HCEC 1CT (cell line): ENCODE measurements around the gene CDC42BPA.
A peak's percentile ranks its signal among the peaks of the same experiment; 100 is the strongest.
"Not testable (repeated sequence)": the region's sequence is repeated elsewhere in the genome, so short reads cannot be mapped to it uniquely, and the experiment has no call there.

Source experiments
- DNase-seq: peaks from one replicate; pipeline ENCODE4 v3.0.0-alpha.2; 2017

Gene CDC42BPA

DNA sequence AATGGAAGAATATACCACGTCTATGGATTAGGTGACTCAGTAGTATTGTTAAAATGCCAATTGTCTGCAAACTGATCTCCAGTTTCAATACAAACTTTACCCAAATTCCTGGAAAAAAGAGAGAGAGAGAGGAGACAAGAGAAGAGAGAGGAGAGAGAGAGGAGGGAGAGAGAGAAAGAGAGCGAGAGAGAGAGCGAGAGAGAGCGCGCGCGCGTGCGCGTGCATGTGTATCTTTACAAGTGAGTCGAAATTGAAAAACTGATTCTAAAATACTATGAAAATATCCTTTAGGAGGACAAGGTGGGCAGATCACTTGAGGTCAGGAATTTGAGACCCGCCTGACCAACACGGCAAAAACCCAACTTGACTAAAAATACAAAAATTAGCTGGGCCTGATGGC, 65.2 kb downstream of the CDC42BPA start:
- no peak for DNase-seq

DNA sequence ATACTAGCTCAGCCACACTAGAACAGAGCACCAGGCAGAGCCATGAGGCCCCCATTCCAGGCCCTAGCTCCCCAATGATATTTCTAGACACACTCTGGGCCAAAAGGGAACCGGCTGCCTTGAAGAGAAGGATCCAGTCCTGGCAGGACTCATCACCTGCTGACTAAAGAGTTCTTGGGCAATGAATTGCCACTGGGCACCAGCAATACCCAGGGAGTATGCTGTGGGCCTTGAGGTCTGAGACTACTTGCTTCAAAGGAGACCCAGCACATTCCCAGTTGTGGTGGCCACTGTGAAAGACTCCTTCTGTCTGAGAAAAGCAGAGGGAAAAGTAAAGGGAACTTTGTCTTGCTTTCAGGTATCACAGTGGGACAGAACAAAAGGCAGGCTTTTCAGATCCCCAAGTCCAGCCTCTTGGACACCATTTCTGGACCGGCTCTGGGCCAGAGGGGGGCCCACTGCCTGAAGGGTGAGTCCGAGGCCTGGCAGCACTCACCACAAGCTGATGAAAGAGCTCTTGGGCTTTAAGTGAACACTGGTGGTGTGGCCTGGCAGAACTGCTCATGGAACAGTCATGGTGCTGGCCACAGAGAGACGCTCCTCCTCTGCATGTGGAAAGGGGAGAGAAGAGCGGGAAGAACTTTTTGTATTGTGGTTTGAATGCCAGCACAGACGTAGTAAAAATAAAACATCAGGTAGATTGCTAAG, 72.5 kb downstream of the CDC42BPA start:
- DNase-seq, result no peak

DNA sequence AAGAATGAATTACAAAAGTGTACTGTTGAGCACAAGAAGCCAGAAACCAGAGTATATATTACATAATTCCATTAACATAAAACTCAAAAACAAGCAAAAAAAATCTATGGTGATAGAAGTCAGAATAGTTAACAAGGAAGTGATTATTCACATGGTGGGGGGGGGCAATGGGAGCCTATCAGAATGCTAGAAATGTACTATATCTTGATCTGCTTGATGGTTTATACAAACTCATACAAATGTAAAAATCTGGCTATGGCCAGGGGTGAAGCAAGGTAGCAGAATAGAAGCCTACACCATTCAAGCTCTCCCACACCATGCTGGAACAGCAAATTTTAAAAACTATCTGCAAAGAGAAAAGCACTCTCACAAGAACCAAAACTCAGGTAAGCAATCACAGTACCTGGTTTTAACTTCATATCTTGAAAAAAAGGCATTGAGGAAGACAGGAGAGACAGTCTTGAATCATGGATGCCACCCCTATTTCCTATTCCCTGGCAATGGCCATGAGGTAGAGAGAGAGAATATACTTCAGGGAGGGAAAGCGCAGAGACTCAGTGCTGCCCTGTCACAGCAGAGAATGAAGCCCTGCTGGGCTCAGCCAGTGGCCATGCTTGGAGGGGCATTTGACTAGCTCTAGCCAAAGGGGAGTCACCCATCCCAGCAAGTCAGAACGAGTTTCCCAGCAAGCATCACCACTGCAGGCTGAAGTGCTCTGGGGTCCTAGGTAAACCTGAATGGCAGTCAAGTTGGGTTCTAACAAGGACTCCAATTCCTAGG, 73.8 kb downstream of the CDC42BPA start:
- no peak for DNase-seq

DNA sequence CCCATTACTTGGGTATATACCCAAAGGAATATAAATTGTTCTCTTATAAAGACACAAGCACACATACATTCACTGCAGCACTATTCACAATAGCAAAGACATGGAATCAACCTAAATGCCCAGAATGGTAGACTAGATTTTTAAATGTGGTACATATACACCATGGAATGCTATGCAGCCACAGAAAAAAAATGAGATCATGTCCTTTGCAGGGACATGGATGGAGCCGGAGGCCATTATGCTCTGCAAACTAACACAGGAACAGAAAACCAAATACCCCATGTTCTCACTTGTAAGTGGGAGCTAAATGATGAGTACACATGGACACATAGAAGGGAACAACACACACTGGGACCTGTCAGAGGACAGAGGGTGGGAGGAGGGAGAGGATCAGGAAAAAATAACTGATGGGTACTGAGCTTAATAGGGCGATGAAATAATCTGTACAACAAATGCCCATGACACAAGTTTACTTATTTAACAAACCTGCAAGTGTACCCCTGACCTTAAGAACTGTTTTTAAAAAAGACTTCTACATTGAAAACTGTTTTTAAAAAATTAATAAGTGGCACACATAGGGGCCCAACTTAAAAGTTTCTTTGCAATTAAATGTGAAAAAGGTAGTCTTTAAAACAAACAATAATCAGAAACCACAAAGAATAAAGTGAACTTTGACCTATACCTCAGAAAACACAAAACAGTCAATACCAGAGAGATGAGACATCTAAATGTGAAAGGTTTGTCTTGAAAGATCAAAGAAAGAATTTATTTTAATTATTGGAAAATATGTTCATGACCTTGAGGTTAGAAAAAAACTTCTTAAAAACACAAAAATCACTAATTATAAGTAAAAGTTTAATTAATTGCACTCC, 75.2 kb downstream of the CDC42BPA start:
- DNase-seq, result peak; percentile 30

DNA sequence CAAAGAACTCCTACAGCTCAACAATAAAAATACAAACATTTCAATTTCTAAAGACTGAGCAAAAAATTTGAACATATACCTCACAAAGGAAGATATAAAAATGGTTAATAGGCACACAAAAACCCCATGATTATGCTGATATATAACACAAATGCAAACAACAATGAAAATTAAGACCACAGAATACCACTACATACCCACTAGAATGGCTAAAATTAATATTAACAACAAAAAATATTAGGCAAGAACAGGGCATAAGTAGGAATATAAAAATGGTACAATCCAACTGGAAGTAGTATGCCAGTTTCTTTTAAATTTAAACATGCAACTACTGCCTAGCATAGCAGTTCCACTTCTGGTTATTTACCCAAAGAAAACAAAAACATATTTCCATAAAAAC, 77.3 kb downstream of the CDC42BPA start:
- no peak for DNase-seq

DNA sequence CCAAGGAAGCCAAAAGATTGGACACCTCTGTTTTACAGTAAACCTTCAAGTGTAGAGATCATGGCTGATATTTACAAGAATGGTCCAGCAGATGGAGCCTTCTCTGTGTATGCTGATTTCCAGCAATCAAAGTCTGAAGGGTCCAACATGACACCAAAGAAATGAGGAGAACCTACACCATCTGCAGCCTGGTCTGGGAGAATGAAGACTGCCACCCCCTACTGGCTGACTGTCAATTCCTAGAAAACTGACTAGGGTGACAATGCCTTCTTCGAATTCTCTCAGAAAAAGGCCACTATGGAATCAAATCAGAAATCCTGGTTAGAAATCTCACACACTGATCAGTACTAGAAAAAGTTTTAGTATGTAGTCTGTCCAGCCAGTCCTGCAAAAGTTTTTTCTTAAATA, 83.3 kb downstream of the CDC42BPA start:
- DNase-seq, result peak; percentile 72

DNA sequence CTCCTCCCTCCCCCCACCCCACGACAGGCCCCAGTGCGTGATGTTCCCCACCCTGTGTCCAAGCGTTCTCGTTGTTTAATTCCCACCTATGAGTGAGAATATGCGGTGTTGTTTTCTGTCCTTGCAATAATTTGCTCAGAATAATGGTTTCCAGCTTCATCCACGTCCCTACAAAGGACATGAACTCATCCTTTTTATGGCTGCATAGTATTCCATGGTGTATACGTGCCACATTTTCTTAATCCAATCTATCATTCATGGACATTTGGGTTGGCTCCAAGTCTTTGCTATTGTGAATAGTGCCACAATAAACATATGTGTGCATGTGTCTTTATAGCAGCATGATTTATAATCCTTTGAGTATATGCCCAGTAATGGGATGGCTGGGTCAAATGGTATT, 87.2 kb downstream of the CDC42BPA start:
- DNase-seq, result not testable (repeated sequence)

DNA sequence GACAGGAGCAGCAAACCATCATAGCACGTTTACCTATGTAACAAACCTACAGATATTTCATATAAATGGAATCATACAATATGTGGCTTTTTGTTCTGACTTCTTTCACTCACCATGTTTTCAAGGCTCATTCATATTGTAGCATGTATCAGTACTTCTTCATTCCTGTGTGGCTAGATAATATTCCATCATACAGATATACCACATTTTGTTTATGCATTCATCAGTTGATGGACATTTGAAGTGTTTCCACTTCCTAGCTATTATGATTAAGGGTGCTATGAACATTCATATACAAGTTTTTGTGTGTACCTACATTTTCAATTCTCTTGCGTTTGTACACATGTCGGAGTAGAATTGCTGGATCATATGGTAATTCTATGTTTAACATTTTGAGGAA, 90.1 kb downstream of the CDC42BPA start:
- no peak for DNase-seq

DNA sequence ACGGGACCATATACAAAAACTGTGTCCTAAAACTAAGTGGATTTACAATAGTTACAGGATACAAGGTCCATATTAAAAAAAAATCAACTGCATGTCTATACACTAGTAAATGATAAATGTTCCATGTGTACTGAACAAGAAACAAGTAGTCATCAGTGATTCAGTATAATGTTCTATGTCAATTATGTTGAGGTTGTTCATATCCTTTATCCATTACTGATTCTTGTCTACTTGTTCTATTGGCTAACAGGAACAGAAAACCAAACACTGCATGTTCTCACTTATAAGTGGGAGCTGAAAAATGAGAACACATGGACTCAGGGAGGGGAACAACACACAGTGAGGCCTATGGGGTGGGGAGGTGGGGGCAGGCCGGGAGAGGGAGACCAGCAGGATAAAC, 90.5 kb downstream of the CDC42BPA start:
- peak; percentile 24 for DNase-seq

DNA sequence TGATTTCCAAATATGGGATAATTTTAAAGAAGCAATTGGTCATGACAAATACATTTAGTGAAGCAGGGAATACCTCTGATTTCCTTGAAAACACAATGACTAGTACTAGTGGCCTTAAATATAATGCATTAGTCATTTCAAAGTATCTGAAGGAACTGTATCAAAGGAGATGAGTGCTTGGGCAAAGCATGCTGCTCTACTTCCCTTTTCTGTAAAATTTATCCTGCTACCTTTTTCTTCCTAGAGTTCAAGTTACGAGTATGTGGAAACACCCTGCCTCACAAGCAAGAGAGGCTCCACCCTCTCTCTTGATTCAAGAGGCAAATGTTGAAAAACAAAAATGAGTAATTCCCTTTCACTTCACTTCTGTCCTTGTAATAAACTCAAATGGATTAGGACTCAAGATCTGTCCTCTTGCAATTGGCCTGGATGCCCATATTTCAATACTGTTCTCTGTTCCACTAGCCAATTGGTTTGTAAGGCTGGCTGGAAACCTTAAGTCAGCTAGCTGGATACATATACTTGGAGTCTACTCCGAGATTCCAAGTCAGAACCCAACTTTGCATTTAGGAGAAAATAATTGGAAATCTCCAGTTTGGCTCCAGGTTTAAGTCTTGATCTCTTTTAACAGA, 92.5 kb downstream of the CDC42BPA start:
- peak; percentile 97 for DNase-seq

DNA sequence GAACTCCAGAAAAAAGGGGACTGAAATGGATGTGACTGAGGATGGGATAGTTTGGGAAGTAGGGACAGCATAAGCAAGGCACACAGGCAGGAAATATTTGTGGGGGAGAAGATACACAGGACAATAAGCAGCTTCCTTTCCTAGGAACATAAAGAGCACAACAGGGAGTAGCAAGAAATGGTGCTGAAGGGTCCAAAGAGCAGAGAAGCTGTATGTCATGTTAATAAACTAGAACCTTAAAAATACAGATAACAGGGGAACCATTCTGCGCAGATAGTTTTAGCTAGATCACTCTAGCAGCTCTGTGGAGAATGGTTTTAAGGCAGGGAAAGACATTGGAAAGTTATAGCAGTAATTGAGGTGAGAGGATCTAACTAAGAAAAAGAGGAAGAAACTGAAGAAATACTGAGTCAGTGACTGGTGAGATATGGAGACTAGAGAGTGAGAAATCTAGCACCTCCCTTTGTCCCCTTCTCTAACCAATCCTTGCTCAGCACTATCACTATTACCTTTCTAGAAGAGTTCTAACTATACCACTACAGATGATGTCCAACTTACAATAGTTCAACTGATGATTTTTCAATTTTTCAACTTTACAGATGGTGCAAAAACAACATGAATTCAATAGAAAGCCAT, 95.0 kb downstream of the CDC42BPA start:
- no peak for DNase-seq

DNA sequence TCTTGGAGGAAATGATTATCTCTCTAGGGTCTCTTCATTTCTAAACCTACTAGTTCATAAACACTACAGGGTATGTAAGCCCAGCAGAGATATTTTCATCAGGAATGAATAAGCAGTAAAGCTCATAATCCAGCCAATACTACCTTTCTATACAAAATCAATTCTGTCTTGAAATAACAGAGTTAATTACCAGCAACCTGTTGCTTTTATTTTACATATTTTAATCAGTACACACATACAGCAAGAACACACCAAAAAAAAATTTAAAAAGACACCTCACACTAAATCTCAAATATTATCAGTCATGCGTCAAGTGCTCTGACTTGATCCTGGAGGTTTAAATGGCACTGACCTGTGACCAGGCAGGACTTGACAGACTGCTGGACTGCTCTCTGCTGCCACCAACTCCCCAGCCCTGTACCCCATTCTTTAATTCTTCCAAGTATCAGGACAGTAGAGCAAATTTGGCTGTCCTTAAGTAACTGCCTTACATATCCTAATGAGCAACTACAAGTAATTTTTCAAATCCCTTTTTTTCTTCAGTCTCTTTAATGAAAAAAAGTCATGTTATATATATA, 98.5 kb downstream of the CDC42BPA start:
- DNase-seq, result no peak

DNA sequence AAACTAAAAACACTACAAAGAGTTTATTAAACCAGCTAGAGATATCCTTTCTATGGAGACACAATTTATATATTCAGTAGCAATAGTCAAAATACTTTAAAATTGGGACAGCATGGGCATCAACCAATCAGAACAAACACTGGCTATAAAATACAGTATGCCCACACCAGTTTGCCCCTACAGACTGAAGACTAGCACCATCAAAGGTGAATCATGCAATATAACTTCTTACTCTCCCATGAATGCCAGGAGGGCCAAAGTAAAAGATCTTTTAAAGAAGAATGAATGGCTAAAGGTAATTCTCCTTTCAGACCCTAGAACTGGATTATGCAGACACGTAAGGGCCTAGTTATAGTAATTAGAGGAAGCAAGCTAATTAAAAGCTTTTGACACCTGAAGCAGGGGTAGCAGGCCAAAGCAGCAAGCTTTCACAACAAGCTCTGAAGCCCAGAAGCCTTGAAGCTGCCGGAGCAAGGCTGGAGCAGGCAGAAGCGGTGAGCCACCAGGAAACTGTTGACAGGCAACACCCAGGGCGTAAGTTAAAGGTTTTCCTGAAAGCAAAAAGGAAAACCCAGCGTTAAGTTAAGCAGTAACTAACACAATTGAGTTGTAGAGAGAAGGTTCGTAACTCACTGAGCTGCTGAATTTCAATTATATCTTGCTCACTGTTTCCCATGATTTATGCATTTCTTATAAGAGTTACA, 99.3 kb downstream of the CDC42BPA start:
- no peak for DNase-seq

DNA sequence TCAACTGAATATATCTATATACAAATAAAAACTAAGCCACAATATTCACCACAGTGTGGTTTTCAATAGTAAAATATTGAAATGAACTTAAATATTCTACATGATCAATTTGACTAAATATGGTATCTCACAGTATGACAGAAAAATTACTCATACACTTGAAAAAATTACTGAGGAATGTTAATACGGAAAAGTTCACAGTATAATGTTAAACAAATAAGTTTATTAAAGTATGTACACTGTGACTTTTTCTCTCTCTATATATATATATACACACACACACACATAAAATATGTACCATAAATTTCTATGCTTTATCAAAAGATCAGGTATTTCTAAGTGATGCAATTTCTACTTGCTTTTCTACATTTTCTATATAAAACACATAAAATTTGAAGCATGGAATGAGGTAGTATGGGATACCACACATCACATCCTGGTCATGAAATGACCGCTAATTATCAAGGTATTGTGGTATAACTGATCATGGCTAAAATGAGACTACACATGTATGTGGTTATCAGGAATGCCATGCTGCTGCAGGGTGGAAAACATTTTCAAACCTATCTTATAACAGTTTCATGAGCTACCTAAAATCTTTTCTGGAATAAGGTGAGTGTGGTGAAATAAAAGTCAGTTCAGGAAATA, 102.3 kb downstream of the CDC42BPA start:
- DNase-seq, result peak; percentile 57

DNA sequence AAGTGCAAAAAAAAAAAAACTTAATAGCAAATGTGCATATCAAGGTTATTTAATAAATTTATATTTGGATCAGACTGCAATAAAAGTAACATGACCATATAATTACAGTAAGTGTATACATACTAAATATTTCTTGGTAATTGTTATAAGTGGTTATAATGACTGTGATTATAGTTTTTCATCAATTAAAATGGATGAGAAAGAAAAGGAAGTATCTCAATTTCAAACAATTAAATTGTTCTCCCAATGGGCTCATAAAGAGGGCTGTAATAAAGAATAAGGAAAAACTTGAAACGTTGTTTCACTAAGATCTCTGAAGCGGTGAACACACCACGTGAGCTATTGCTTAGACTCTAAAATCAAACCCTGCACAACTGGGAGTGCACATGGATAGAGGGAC, 104.1 kb downstream of the CDC42BPA start:
- DNase-seq, result no peak

DNA sequence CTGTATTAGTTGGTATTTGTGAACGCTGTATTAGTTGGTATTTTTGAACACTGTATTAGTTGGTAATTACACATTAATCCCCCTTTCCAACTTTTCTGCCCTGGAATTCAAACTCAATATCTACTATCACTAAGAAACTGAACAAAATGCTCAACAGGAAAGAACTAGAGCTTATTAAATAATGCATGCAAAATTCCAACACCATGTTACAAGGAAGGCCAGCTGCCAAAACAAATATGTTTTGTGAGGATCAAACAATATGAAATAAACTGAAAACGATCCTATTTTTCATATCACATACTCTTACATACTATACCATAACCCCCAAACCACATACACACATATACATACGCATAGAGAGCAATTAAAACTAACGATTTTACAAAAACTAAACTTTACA, 104.9 kb downstream of the CDC42BPA start:
- no peak for DNase-seq

DNA sequence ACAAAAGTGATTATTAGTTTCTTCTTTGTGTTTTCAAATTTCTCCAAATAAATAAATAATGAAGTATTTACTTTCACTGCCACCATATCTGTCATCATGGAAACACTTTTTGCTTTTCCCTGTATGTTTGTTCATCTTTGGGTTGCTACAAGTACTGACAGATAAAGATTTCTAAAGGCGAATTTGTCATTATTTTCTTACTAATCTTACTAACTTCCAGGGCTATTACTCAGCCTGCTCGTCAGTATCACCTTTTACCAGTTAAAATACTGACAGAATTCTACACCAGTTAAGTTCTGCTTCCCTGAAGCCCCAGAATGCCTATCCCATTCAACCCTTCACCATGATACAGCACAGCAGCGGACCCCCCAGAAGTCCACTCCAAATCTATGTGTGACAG, 106.1 kb downstream of the CDC42BPA start:
- no peak for DNase-seq

DNA sequence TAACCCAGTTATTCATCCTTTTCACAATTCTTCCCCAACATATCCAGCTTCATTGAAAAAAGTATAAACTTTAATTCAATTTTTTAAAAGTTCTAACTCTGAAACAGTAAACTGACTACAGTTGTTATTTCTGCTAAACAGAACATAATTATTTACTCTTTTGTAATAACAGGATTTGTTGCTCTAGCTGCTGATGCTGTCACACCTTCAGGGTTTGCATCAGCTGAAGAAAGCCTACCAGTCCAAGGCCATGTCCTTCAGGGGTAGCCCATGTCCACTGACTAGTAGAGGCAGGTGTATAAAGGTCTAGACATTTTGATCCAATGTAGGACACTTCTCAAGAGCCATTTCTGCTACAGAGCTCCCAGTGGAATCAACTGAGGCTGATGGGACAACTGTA, 107.7 kb downstream of the CDC42BPA start:
- no peak for DNase-seq

DNA sequence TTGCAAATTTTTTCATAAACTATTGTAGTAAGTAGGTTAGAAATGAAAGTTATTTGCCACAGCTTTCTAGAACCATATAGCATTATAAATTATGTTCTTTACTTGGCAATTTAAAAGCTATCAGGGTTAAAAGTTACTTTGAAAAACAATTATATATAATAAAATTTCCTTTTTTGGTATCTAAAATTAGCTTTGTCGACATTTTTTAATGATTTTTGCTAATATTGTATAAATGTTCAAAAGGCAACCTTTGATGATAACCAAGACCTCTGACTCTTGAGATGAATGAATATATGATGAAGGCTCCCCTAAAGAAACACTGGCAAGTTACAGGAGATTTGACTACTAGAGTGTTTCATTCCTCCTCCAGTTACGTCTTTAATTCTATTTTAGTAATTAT, 121.2 kb downstream of the CDC42BPA start:
- no peak for DNase-seq

DNA sequence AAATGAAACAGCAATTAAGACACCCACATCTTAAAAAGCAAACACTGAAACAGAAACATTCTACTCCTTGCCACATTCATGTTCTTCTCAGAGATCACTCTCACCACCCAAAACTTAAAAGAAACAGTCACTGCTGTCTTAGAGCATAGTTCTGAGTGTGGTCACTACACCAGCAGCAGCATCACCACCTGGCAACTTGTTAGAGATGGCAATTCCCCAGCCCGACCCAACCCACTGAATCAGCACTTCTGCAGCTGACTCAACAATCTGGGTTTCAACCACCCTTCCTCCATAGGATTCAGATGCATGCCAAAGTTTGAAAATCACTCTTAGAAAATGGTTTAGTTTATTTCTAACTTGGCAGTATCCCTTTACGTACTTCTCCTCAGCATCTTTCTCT, 126.1 kb downstream of the CDC42BPA start:
- DNase-seq, result peak; percentile 95

DNA sequence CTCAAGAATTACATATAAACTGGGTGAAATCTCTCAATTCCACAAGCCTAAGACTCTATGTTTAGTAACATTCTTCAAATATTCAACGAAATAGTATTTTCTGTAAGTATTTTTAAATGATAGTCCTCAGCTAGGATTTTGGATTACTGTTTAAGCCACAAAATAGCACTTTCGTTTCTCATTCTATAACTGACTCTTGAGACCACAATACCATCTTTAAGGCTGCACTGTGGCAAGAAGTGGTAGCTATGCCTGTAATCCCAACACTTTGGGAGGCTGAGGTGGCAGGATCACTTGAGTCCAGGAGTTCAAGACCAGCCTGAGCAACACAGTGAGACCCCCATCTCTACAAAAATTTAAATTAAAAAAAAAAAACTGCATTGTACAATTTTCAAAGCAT, 126.7 kb downstream of the CDC42BPA start:
- no peak for DNase-seq
